ENCODE measurements around the gene TMEM135.
"Not testable (repeated sequence)": the region's sequence is repeated elsewhere in the genome, so short reads cannot be mapped to it uniquely, and the experiment has no call there.

The TMEM135 gene

GRCh38 chr11:87076874-87077429 is 39.2 kb downstream of the TMEM135 start:
- no peak for DNase-seq (ENCODE audit: low read depth, low spot score)

- DNase-seq (ENCODE audit: low read depth, low spot score) = no peak
Measured at GRCh38 chr11:87081358-87081757, 43.6 kb downstream of the TMEM135 start.

DNA sequence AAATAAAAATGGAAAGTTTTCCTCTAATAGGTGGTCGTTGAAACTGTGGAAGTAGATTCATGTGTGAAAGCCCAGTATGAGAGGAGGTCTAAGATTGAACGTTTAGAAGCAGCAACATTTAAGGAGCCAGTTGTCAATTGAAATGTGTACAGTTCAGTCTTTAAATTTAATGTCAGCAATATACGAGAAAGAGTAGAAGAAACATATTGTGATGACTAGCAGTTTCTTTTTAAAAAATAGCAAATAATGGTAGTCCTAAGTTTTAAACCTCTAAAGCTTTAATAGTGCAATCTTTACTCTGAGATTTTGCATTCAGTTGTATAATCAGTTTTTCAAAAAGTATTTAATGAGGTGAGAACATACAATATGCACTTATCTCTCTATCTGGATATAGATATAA is 44.9 kb downstream of the TMEM135 start:
- DNase-seq (ENCODE audit: low read depth, low spot score) = no peak

DNA sequence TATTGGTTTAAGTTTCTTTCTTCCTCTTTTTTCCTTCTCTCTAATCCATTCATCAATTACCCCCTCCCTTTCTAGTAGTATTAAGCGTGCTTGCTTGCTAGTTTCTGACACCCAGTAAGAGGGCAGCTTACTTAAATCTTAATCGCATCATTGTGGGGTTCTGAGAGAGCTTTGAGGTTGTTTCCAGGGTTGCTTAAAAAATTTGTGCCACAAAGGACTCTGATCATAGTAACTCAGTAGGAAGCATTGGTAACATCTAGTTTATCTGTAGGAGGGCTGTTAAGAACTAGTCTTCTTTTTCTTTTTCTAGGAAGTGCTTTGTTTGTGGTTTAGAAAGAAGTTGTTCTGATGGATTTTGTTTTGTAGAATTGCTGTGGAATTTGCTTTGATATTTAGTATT is 45.3 kb downstream of the TMEM135 start:
- no peak for DNase-seq (ENCODE audit: low read depth, low spot score)

DNA sequence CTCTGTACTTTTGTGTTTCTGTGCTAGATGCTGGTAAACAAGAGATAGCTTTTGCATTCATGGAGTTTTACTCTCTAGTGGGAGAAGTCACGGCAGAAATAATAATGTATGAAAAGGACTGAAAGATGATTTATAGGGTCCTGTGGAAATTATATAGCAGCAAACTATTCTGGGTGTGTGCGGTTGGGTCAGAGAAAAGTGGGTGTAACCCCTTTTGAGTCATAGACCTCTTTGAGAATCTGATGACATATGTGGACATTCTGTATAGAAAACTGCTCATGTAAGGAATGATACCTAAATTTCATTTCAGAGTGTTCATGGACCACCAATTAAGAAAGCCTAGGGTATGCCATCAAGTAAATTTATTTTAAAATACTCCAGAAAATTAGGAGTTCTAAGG is 54.4 kb downstream of the TMEM135 start:
- no peak for DNase-seq (ENCODE audit: low read depth, low spot score)

DNA sequence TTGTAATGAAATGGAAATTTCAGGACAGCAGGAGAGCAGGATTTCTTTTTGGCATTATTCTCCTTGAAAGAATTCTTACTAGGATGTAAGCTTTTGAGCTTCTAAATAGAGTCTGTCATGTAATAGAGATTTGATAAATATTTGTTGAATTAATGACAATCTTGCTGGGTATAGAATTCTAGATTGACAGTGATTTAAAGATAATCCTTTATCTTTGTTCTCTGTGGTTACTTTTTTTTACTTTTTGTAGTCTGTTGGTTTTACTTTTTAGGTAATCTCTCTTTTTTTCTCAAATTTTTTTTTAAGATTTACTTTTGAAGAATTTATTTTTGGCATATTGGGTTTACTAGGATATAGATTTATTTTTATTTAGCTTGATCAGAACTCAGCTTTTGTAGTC is 54.8 kb downstream of the TMEM135 start:
- no peak for DNase-seq (ENCODE audit: low read depth, low spot score)

GRCh38 chr11:87097582-87097981 is 59.8 kb downstream of the TMEM135 start:
- DNase-seq (ENCODE audit: low read depth, low spot score) = no peak

DNA sequence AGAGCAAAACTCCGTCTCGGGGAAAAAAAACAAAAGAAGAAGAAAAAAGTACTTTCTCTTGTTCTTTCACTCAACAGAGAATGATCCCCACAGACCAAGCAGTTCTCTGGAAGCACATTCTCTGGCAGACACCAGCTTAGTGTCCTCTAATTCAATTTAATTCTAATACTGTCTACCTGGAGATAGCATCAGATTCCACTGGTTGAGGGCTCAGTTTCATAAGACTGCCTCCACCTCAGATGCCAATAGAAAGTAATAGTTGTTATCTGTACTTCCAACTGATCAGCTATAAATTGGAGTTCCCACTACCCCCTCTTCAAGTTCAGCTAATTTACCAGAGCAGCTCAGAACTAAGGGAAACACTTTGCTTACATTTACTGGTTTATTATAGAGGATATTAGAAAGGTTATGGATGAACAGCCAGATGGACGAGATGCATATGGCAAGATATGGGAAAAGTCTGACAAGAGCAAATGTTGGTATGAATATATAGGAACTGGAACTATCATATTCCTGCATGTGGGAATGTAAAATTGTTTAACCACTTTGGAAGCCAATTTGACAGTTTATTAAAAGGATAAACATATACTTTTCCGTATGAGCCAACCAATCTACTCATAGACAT is 64.3 kb downstream of the TMEM135 start:
- DNase-seq (ENCODE audit: low read depth, low spot score) = no peak

GRCh38 chr11:87105826-87106225 is 68.1 kb downstream of the TMEM135 start:
- not testable (repeated sequence) for DNase-seq (ENCODE audit: low read depth, low spot score)

- not testable (repeated sequence) for DNase-seq (ENCODE audit: low read depth, low spot score)
Measured at GRCh38 chr11:87107379-87107778, 69.6 kb downstream of the TMEM135 start.

DNA sequence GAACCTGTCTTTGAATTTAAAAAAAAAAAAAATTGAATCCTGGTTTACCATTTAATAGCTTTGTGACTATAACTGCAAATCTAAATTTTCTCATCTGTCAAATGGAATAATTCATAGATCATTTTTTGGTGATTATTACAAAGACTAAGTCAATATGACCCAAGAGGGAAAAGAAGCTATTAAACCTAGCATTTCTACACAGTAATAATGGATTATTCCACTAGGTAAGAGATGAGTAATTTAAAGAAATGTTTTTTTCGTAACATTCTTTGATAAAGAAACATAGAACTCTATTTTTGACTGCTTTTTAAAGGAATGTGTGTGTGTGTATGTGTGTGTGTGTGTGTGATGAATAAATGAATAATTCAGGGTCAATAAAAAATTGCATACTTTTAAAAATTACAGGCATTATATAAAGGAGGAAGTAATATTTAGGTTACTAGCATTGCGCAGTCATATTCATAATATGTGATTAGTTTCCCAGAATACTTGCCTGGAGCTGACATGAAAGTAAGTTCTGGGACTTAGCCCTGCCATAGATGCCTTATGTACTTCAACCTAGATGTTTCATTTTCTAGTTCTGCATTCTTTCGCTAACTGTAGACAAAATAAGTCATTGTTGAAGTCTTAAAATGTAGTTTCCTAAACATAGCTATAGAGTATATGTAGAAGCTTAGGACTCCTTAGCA is 72.9 kb downstream of the TMEM135 start:
- DNase-seq (ENCODE audit: low read depth, low spot score) = no peak

DNA sequence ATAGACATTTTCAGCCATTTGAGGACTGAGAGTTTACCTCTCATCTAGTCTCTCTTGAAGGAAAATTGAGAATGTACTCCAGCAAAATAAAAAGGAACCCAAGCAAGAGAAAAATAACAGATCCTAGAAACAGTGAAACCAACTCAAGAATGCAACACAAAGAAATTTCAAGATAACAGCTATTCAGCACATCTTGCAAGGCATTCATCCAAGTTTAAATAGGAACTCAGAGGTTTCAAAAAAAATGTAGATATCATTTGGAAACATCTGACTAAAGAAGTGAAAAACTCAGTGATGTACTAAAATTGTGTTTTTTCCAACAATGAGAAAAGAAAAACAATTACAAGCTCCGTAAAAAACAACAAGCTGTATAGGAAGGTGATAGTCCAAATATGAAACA is 76.4 kb downstream of the TMEM135 start:
- no peak for DNase-seq (ENCODE audit: low read depth, low spot score)

DNA sequence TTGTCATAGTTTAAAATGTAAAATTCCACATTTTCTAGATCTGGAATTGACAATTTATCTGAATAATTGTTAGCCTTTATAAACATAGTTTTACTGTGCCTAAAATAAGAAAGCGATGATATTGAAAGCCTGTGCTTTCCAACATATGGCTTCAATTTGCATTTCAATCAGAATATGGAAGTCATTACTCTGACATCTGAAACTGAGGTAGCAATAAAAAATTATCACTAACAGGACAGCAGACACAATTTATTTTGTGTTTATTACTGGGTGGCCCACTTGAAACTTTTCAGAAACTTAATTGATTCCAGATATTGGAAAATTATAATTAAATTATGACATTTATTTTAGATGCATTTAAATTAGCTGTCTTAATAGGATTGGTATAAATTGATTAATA is 78.5 kb downstream of the TMEM135 start:
- no peak for DNase-seq (ENCODE audit: low read depth, low spot score)

GRCh38 chr11:87120937-87121336 is 83.2 kb downstream of the TMEM135 start:
- no peak for DNase-seq (ENCODE audit: low read depth, low spot score)

DNA sequence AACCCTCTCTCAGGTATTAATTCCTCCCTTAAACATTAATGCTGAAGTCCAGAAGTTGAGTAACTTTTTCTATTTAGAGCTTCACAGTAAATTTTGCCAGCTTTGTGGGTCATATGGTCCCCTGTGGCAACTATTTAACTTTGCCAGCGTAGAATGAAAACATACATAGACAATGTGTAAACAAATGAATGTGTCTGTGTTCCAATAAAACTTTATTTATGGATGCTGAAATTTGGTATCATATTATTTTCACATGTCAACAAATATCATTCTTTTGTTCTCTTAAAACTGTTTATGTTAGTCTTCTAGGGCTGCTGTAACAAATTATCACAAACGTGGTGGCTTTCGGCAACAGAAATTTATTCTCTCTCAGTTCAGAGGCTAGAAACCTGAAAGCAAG is 85.1 kb downstream of the TMEM135 start:
- DNase-seq (ENCODE audit: low read depth, low spot score) = no peak

GRCh38 chr11:87125257-87125656 is 87.5 kb downstream of the TMEM135 start:
- no peak for DNase-seq (ENCODE audit: low read depth, low spot score)

DNA sequence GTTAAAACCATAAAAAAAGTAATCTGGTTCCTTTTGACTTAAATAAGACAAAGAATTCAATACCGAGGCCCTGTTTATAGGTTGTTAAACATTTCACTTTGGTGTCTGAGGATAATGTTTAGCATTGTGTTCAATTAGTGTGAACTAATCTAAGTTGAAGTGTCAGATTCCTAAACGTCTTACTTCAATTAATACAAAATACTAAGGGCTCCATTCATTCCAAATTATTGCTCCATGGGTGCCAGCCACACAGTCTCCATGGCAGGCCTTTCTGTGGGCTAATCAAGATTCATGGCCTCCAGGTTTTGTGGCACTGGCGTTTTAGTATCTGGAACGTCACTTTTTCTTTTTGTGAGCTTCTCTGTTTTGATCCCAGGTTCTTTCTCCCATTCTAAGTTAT is 89.4 kb downstream of the TMEM135 start:
- no peak for DNase-seq (ENCODE audit: low read depth, low spot score)

DNA sequence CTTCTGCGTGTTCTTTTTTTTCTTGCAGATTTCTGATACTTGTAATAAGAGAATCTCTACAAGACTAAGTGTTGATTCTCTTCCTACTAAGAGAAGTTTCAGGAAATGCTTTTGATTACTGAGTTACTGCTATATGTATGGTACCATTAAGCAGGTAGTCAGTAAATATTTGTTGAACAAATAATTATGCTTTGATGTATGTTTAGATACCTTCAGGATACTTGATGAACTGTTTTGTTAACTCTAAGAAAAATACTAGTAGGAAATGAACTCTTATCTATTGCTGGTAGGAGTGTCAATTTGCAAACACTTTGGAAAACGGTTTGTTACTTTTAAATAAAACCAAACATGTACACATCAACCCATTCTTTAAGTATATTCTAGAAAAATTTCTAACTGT is 90.6 kb downstream of the TMEM135 start:
- no peak for DNase-seq (ENCODE audit: low read depth, low spot score)

DNA sequence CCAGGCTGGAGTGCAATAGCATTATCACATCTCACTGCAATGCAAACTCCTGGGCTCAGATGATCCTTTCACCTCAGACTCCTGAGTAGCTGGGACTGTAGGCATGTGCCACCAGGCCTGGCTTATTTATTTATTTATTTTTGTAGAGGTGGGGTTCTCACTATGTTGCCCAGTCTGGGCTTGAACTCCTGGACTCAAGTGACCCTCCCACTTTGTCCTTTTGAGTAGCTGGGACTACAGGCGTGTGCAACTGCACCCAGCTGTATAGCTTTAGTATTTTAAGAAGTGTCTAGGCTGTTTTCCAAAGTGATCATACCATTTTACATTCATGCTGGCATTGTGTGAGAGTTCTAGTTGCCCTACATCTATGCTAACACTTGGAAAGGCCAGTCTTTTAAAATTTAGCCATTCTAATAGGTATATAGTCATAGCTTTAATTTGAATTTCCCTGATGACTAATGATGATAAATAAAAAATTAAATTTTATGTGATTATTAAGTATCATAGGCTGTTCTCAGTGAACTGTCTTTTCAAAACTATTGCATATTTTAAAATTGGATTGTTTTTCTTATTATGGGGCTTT is 96.9 kb downstream of the TMEM135 start:
- DNase-seq (ENCODE audit: low read depth, low spot score) = no peak

DNA sequence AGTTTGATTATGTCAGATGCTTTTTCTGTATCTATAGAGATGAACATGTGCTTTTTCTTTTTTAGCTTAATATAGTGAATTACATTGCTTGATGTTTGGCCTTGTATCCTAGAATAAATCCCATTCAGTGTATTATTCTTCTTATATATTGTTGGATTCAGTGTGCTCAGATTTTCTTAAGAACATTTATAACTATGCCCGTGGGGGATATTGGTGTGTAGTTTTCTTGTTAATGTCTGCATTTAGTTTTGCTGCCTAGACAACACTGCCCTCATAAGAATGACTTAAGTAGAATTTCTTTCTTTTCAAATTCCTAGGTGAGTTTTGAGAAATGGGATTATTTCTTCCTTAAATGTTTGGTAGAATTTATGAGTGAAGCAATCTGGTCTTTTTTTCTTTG is 98.5 kb downstream of the TMEM135 start:
- DNase-seq (ENCODE audit: low read depth, low spot score) = no peak

DNA sequence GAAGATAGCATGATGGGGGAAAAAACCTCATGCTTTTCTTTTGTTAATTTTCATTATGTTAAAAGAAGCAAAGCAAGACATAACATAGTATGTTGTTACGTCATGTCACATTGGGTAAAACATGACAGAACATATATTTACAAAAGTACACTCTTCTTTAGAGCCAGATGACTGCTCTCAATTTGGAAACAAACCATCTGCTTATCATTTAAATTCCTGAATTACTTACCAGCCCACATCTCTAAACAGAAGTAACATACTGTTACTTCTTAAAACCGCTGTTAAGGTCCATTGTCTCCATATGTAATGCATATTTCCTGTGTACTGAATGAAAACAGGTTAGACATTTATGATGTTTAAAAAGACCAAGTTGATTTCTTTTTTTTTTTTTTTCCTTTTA is 100.0 kb downstream of the TMEM135 start:
- DNase-seq (ENCODE audit: low read depth, low spot score) = no peak

- no peak for DNase-seq (ENCODE audit: low read depth, low spot score)
Measured at GRCh38 chr11:87139475-87139874, 101.7 kb downstream of the TMEM135 start.

DNA sequence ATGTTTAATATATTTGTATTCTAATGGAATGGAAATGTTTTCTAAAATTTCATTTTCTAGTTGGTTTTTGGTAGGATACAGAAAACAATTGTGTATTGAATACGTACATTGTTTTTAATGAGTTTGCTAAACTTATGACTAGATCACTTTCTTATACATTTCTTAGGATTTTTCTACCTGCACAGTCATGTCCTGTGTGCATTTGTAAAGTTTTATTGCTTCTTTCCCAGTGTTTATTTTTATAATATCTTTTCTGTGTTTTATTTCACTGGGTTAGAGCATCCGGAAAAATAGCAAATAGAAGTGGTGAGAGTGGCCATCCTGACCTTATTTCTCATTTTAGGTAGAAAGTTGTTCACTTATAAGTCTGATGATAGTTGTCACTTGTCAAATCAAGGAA is 103.6 kb downstream of the TMEM135 start:
- DNase-seq (ENCODE audit: low read depth, low spot score) = no peak

Data from activated naive CD8-positive, alpha-beta T cell treated with anti-CD3 and anti-CD28 coated beads, Interleukin-2, amount 50 U/mL, for 16 hours (primary cell).